Karpas-422 (cell line): ENCODE data around the gene ACOT4. TPM values are rescaled to one million over a fixed set of nuclear protein-coding genes. Genes with fewer than 3 reads are reported as not detected.
A peak's percentile ranks its signal among the peaks of the same experiment; 100 is the strongest.
"Not testable (repeated sequence)": the region's sequence is repeated elsewhere in the genome, so short reads cannot be mapped to it uniquely, and the experiment has no call there.

ENCODE experiments used
- DNase-seq: peaks from one replicate; pipeline ENCODE4 v3.0.0-alpha.2; 2015
- H2AFZ ChIP-seq: fragments of 200-600 bp; sonication (generic); 2 replicates; pipeline ENCODE4 v1.6.1; 2014; ENCODE audit warnings: antibody characterized with exemption, low read length, mixed read lengths
- H3K27ac ChIP-seq: fragments of 200-600 bp; sonication (generic); 2 replicates; pipeline ENCODE4 v1.5.1; 2014; ENCODE audit warnings: mild to moderate bottlenecking, low read length, moderate library complexity
- H3K27me3 ChIP-seq: fragments of 200-600 bp; sonication (generic); 2 replicates; pipeline ENCODE4 v1.6.1; 2014; ENCODE audit warnings: low read length, mixed read lengths
- H3K36me3 ChIP-seq: fragments of 200-600 bp; sonication (generic); 2 replicates; pipeline ENCODE4 v1.6.1; 2014; ENCODE audit warnings: low read length, mixed read lengths; ENCODE audit not compliant: insufficient read depth
- H3K4me1 ChIP-seq: fragments of 200-600 bp; sonication (generic); 2 replicates; pipeline ENCODE4 v1.6.1; 2014; ENCODE audit warnings: mild to moderate bottlenecking, low read length, mixed read lengths
- H3K4me2 ChIP-seq: fragments of 200-600 bp; sonication (generic); 2 replicates; pipeline ENCODE4 v1.6.1; 2014; ENCODE audit warnings: low read length, low read depth, mild to moderate bottlenecking; ENCODE audit not compliant: poor library complexity, severe bottlenecking
- H3K4me3 ChIP-seq: fragments of 200-600 bp; sonication (generic); 2 replicates; pipeline ENCODE4 v1.5.1; 2014; ENCODE audit warnings: mild to moderate bottlenecking, antibody characterized with exemption, low read length, mixed read lengths
- H3K79me2 ChIP-seq: fragments of 200-600 bp; sonication (generic); 2 replicates; pipeline ENCODE4 v1.6.1; 2014; ENCODE audit warnings: mild to moderate bottlenecking, low read length, mixed read lengths
- H3K9ac ChIP-seq: fragments of 200-600 bp; sonication (generic); 2 replicates; pipeline ENCODE4 v1.6.0; 2014; ENCODE audit warnings: low read length
- H3K9me2 ChIP-seq: fragments of 200-600 bp; sonication (generic), shearing (Covaris generic); replicated peaks from 2 replicates; pipeline ENCODE4 v1.6.0; 2014; ENCODE audit warnings: mild to moderate bottlenecking, low read length, moderate library complexity; ENCODE audit not compliant: insufficient read depth
- H3K9me3 ChIP-seq: fragments of 300-700, 200-600 bp; sonication (generic); 2 replicates; pipeline ENCODE4 v1.6.1; 2014; ENCODE audit warnings: low read length, mixed read lengths
- H4K20me1 ChIP-seq: fragments of 200-600 bp; sonication (generic); 2 replicates; pipeline ENCODE4 v1.6.1; 2014; ENCODE audit warnings: mild to moderate bottlenecking, antibody characterized with exemption, low read length, low read depth; ENCODE audit not compliant: insufficient read depth
- total RNA-seq: library from RNA; depleted of rRNA; stranded (reverse); fragments of >200 nt; shearing (Covaris generic); gene quantifications from 2 replicates; pipeline ENCODE4 v1.2.3, GENCODE V29; 2014; ENCODE audit warnings: low replicate concordance

ACOT4 gene
- total RNA-seq, 1 experiment from 2014 or later, result 5.4 TPM

GRCh38 chr14:73562256-73562655 is 29.4 kb upstream of the ACOT4 start:
- not testable (repeated sequence) for H2AFZ ChIP-seq, H3K27me3 ChIP-seq, H3K79me2 ChIP-seq, H3K4me3 ChIP-seq, H4K20me1 ChIP-seq, H3K9me2 ChIP-seq, H3K27ac ChIP-seq, DNase-seq, H3K4me2 ChIP-seq, H3K9me3 ChIP-seq, H3K4me1 ChIP-seq, H3K9ac ChIP-seq, H3K36me3 ChIP-seq

- H3K9me2 ChIP-seq, H3K4me3 ChIP-seq, H3K4me1 ChIP-seq, H3K9ac ChIP-seq, H3K27ac ChIP-seq, H2AFZ ChIP-seq, DNase-seq, H4K20me1 ChIP-seq, H3K36me3 ChIP-seq, H3K27me3 ChIP-seq, H3K4me2 ChIP-seq, H3K79me2 ChIP-seq, H3K9me3 ChIP-seq: not testable (repeated sequence)
These were observed 29.0 kb upstream of the ACOT4 start for GRCh38 chr14:73562696-73563095.

- H3K4me3 ChIP-seq, H3K9me3 ChIP-seq, H3K36me3 ChIP-seq, H3K9ac ChIP-seq, H3K9me2 ChIP-seq, DNase-seq, H3K4me2 ChIP-seq, H3K27ac ChIP-seq, H4K20me1 ChIP-seq, H2AFZ ChIP-seq, H3K27me3 ChIP-seq: not testable (repeated sequence)
- H3K79me2 ChIP-seq, result peaks cover 33% of the 10 kb centered on the region
- H3K4me1 ChIP-seq, result peaks cover 29% of the 10 kb centered on the region
These were observed 25.2 kb upstream of the ACOT4 start for GRCh38 chr14:73566431-73566830.

GRCh38 chr14:73566935-73567334 is 24.7 kb upstream of the ACOT4 start:
- H3K27me3 ChIP-seq, H3K4me3 ChIP-seq, H4K20me1 ChIP-seq, DNase-seq, H3K36me3 ChIP-seq, H3K27ac ChIP-seq, H3K4me2 ChIP-seq, H3K9ac ChIP-seq, H3K9me3 ChIP-seq, H3K9me2 ChIP-seq, H2AFZ ChIP-seq: not testable (repeated sequence)
- H3K4me1 ChIP-seq, result peaks cover 33% of the 10 kb centered on the region
- peaks cover 36% of the 10 kb centered on the region for H3K79me2 ChIP-seq

GRCh38 chr14:73567358-73567757 is 24.3 kb upstream of the ACOT4 start:
- H2AFZ ChIP-seq, result no peak overlapping the region
- H3K4me3 ChIP-seq, result peak overlapping the region; percentile 98; the same call in 1 of the 2 replicates
- peaks cover 40% of the 10 kb centered on the region for H3K79me2 ChIP-seq
- no peaks in the 10 kb centered on the region for H3K9me3 ChIP-seq
- no peak overlapping the region for H3K9ac ChIP-seq
- no peaks in the 10 kb centered on the region for H3K27me3 ChIP-seq
- H3K36me3 ChIP-seq, result peaks cover 7% of the 10 kb centered on the region; the same call in 1 of the 2 replicates
- H3K4me1 ChIP-seq, result peaks cover 33% of the 10 kb centered on the region
- H3K27ac ChIP-seq, result no peak overlapping the region
- H3K4me2 ChIP-seq, result peak overlapping the region; percentile 79
- no peaks in the 10 kb centered on the region for H3K9me2 ChIP-seq
- no peak for DNase-seq
- no peaks in the 10 kb centered on the region for H4K20me1 ChIP-seq

GRCh38 chr14:73567951-73568885 is 23.5 kb upstream of the ACOT4 start:
- Histone ChIP-seq H2AFZ (peak overlapping the region; percentile 59; the same call in 1 of the 2 replicates), H3K4me2 (peak overlapping the region; percentile 79), H3K9ac (peak overlapping the region; percentile 77)

GRCh38 chr14:73568886-73569184 is 22.8 kb upstream of the ACOT4 start:
- Histone ChIP-seq H3K36me3 (peaks cover 13% of the 10 kb centered on the region), H2AFZ (peak overlapping the region; percentile 59; the same call in 1 of the 2 replicates), H3K4me2 (peak overlapping the region; percentile 79), H3K27ac (peak overlapping the region; percentile 63), H3K4me1 (peaks cover 33% of the 10 kb centered on the region), H3K9ac (peak overlapping the region; percentile 77), H3K79me2 (peaks cover 49% of the 10 kb centered on the region), H3K4me3 (peak overlapping the region; percentile 98)
- not testable (repeated sequence) for H3K27me3 ChIP-seq, DNase-seq, H4K20me1 ChIP-seq, H3K9me2 ChIP-seq, H3K9me3 ChIP-seq

More at GRCh38 chr14:73567951-73568885, 23.5 kb upstream of the ACOT4 start:
- H3K27me3 ChIP-seq, result no peaks in the 10 kb centered on the region
- no peak for DNase-seq
- no peaks in the 10 kb centered on the region for H4K20me1 ChIP-seq
- no peaks in the 10 kb centered on the region for H3K9me3 ChIP-seq
- peaks cover 46% of the 10 kb centered on the region for H3K79me2 ChIP-seq
- peak overlapping the region; percentile 98 for H3K4me3 ChIP-seq
- H3K27ac ChIP-seq, result peak overlapping the region; percentile 63; the same call in 1 of the 2 replicates
- H3K36me3 ChIP-seq, result peaks cover 8% of the 10 kb centered on the region
- peaks cover 33% of the 10 kb centered on the region for H3K4me1 ChIP-seq
- no peaks in the 10 kb centered on the region for H3K9me2 ChIP-seq

DNA sequence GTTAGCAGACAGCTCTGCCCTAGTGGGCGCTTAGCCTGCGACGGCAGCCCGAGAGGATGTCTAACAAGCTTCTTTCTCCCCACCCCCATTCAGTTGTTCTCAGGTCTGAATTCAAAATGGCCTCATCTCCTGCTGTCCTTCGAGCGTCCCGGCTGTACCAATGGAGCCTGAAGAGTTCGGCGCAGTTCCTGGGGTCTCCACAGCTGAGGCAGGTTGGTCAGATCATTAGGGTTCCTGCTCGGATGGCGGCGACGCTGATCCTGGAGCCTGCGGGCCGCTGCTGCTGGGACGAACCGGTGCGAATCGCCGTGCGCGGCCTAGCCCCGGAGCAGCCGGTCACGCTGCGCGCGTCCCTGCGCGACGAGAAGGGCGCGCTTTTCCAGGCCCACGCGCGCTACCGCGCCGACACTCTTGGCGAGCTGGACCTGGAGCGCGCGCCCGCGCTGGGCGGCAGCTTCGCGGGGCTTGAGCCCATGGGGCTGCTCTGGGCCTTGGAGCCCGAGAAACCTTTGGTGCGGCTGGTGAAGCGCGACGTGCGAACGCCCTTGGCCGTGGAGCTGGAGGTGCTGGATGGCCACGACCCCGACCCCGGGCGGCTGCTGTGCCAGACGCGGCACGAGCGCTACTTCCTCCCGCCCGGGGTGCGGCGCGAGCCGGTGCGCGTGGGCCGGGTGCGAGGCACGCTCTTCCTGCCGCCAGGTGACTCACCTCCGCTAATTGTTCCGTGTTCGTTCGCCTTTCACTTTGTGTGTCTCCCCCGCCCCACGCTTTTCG is 22.3 kb upstream of the ACOT4 start, which contains the start of gene ACOT2:
Gene ACOT2, plus strand, starts transcription at position 29 of the 774 bp plus-strand sequence. Its CDS starts 28 bp downstream, at position 57.
- peak; percentile 96 for DNase-seq
- peak within 1 kb of the TSS; percentile 77 for H3K9ac ChIP-seq
- H4K20me1 ChIP-seq, H3K9me2 ChIP-seq, H3K9me3 ChIP-seq, H3K27me3 ChIP-seq: not testable (repeated sequence)
- H3K4me1 ChIP-seq, result peaks cover 33% of the 10 kb centered on the region
- H3K27ac ChIP-seq, result peak within 1 kb of the TSS; percentile 63
- peaks cover 49% of the 10 kb centered on the region for H3K79me2 ChIP-seq
- peak within 1 kb of the TSS; percentile 79 for H3K4me2 ChIP-seq
- peaks cover 16% of the 10 kb centered on the region for H3K36me3 ChIP-seq
- peak within 1 kb of the TSS; percentile 94 for H2AFZ ChIP-seq
- peak within 1 kb of the TSS; percentile 98 for H3K4me3 ChIP-seq
